ENCODE measurements around the gene GUCA2A. TPM values are rescaled to one million over a fixed set of nuclear protein-coding genes. Genes with fewer than 3 reads are reported as not detected.

Gene GUCA2A
- total and polyA plus RNA-seq, 2 of the 4 experiments (the other 2 are of a cell fraction): not detected

GRCh38 chr1:42150651-42151050 is 13.9 kb downstream of the GUCA2A start:
- no peak overlapping the region for H3K23ac ChIP-seq (ENCODE audit: low read depth, low read length)
- H3K18ac ChIP-seq (ENCODE audit: low read depth, low read length): no peak overlapping the region
- H3K14ac ChIP-seq (replicated peaks; ENCODE audit: low read depth, low read length): no peak overlapping the region
- H4K5ac ChIP-seq (ENCODE audit: low read depth, low read length): no peak overlapping the region
- no peak overlapping the region for H3K56ac ChIP-seq (ENCODE audit: extremely low read depth, insufficient read depth, low read length)
- in situ Hi-C loops (cut with MboI; ENCODE audit: low sequenced_read_pairs) (no loop called here), dilution Hi-C loops (cut with HindIII; ENCODE audit: low sequenced_read_pairs, unreplicated experiment) (no loop called here), intact Hi-C loops (cut with micrococcal nuclease) (no loop called here)
- no peak overlapping the region for H3K4ac ChIP-seq (ENCODE audit: low read depth, low read length)
- H3K4me2 ChIP-seq (ENCODE audit: low read depth, low read length): no peak overlapping the region
- POLR2A ChIA-PET (ENCODE audit: unreplicated experiment): no interaction called here
- no peaks in the 10 kb centered on the region for H3K79me1 ChIP-seq (ENCODE audit: low read depth in 1 of 2, low read length in 2 of 2)
- DNase-seq (no peak), ATAC-seq (ENCODE audit: low read depth) (no peak)
- no TSS peak for BruUV-seq (replicated peaks)
- peaks cover 3% of the 10 kb centered on the region; the same call in 1 of the 2 replicates for H3K9me1 ChIP-seq (ENCODE audit: insufficient read depth, low read length)
- H2AK9ac ChIP-seq (replicated peaks; ENCODE audit: low read depth, low read length, poor library complexity): no peak overlapping the region
- H3K9me3 ChIP-seq (ENCODE audit: control insufficient read depth, insufficient read depth, low read length): no peaks in the 10 kb centered on the region
- no peak overlapping the region for H2BK15ac ChIP-seq (ENCODE audit: low read depth, low read length)
- no peak overlapping the region for H3K4me3 ChIP-seq (ENCODE audit: insufficient read depth, low read depth, low read length)
- H2AK5ac ChIP-seq (ENCODE audit: low read depth, low read length): no peak overlapping the region
- H3K4me1 ChIP-seq (ENCODE audit: control insufficient read depth, insufficient read depth, low read length): no peaks in the 10 kb centered on the region
- no peak overlapping the region for H4K91ac ChIP-seq (ENCODE audit: insufficient read depth, low read depth, low read length)
- no peak overlapping the region for H3K9ac ChIP-seq (ENCODE audit: low read depth, low read length)
- no peaks in the 10 kb centered on the region for H3K36me3 ChIP-seq (ENCODE audit: control insufficient read depth, insufficient read depth, low read length)
- CTCF ChIA-PET: no interaction called here
- no peak overlapping the region for H2BK5ac ChIP-seq (ENCODE audit: low read depth, low read length, poor library complexity, severe bottlenecking)
- TF ChIP-seq USF2 (IDR thresholded peaks at IDR 0.05; ENCODE audit: low read depth, low read length) (no peak), ELK1 (IDR thresholded peaks at IDR 0.05; ENCODE audit: borderline replicate concordance, low read depth, low read length) (no peak), CTCF (conservative IDR thresholded peaks at IDR 0.05; ENCODE audit: low read depth, low read length) (no peak)
- no CpG with 5 or more reads among the region's 5 CpGs for WGBS, 2 experiments (ENCODE audit: extremely low coverage in 2 of 2, insufficient read length in 1 of 2)
- no peak overlapping the region for H2BK20ac ChIP-seq (ENCODE audit: low read depth, low read length)
- H2AFZ ChIP-seq (replicated peaks; ENCODE audit: low read length, poor library complexity): no peak overlapping the region
- peaks cover 43% of the 10 kb centered on the region for H3K27me3 ChIP-seq (ENCODE audit: control insufficient read depth, insufficient read depth, low read length)
- H4K8ac ChIP-seq (ENCODE audit: low read depth in 2 of 2, low read length in 2 of 2): no peak overlapping the region
- H4K20me1 ChIP-seq (ENCODE audit: insufficient read depth, low read length): no peaks in the 10 kb centered on the region
- no peak overlapping the region for H2BK120ac ChIP-seq (ENCODE audit: low read depth, low read length)
- no peak overlapping the region for H3K27ac ChIP-seq (ENCODE audit: insufficient read depth, low read length)

Measured in IMR-90 (cell line).